GM18517 (cell line): ENCODE measurements around the gene LRRC52.

Experiments
- ATAC-seq: cut with Tn5 transposase; IDR thresholded peaks from one replicate; pipeline ENCODE4 v1.9.1; 2021; ENCODE audit warnings: mild to moderate bottlenecking, moderate library complexity; ENCODE audit not compliant: unreplicated experiment

Gene LRRC52

DNA sequence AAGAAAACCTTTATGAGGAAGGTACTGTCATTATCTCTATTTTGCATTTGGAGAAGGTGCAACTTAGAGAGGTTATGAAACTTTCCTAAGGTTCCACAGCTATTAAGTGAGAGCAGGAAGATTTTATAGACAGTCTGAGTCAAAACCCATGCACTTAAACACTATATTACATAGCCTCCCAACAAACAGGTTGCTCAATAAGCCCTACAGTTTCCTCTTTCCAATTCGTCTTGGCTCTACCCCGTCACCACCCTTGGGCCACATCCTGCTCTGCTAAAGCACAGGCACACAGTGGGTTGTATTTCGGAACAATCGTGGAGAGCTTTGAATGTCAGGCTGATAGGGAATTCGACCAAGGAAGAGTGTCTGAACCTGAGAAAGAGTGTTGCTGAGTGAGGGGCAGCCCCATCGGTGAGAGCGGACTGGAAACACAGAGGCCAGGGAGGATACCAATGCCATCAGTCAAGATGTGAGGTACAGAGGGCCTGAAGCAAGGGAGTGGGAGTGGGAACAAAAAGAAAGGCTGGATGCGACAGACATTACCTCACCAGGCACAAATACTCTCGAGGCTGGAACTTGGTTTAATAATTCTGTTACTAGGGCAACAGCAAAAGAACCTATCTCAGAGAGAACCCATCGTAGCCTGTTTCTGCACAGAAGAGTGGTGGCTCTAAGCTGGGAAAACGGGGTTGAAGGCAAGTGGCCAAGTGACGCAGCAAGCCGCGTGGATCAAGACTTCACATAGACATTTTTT, 6.3 kb upstream of the LRRC52 start:
- no peak for ATAC-seq

DNA sequence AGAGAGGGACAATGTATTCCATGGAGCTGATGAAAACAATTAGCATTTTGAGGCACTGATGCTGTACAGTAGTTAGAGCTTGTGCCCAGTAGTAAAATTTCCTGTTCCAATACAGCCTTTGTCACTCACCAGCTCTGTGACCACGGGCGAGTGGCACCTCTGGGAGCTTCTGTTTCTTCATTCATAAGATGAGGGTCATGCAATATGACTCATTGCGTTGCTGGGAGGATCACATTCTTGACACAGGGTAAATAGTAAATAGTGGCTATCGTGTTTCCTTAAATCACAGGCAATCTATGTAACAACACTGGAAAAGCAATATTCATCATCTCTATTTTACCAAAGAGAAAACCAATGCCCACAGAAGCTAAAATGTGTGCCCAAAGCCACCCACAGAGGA, 4.5 kb upstream of the LRRC52 start:
- no peak for ATAC-seq

DNA sequence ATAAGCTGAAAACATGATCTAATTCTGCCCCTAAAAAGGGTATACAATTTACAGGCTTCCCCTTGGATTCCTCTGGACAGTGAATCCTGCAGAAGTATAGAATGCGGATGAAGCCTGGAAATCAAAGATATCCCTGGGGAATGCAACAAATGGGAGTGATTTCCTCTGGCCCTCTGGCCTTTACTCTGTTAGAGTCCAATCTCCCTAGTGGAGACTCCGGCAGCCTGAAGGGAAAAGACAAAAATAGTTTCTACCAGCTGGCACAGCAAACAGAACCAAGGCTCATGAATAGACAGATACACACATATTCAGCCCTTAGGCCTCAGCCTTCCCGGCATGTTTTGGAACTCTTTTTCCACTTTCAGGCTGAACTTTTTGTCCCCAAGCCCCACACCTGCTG, 3.9 kb upstream of the LRRC52 start:
- no peak for ATAC-seq

- ATAC-seq, result no peak
Measured at GRCh38 chr1:165542015-165542631, 1.7 kb upstream of the LRRC52 start.

GRCh38 chr1:165542647-165543046, 1.2 kb upstream of the LRRC52 start:
- no peak for ATAC-seq

DNA sequence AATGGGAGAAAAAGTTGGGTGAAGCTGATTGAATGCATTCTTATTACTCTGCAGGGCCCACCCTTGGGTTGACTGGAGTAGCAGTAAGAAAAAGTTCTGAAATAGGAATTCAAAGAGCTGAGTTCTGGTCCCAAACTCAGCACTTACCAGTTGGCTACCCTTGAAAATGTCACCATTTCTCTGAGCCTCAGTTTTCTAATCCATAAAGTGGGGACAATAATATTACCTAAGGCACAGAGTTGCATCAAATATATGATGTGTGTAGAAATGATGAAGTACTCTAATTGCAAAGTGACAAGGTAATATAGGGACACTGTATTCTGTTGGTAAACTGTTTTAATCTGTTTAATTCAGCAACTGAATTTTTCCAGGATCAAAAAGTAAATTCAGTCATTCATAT, 1.2 kb downstream of the LRRC52 start:
- ATAC-seq, result no peak

- no peak for ATAC-seq
Measured at GRCh38 chr1:165545974-165546373, 2.2 kb downstream of the LRRC52 start.

DNA sequence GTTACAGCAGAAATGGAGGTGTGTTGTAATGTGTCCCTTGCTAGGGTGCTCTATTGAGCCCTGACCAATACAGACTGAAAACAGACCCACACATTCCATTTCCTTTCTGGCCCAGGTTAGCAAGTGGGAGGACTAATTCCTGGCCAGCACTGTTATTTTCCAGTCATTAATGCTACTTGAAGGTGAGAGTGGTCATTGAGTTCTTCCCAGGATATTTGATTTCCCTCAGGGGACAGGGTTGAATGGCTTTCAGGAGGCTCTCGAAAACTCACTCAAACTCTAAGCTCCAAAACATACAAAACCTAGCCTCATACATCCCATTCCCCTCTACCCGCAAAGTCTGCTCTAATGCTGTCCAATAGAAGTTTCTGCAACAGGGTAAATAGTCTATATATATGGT, 6.2 kb downstream of the LRRC52 start:
- ATAC-seq, result no peak

- ATAC-seq, result no peak
Measured at GRCh38 chr1:165551469-165551868, 7.7 kb downstream of the LRRC52 start.

GRCh38 chr1:165560883-165561656, 17.3 kb downstream of the LRRC52 start:
- no peak for ATAC-seq

DNA sequence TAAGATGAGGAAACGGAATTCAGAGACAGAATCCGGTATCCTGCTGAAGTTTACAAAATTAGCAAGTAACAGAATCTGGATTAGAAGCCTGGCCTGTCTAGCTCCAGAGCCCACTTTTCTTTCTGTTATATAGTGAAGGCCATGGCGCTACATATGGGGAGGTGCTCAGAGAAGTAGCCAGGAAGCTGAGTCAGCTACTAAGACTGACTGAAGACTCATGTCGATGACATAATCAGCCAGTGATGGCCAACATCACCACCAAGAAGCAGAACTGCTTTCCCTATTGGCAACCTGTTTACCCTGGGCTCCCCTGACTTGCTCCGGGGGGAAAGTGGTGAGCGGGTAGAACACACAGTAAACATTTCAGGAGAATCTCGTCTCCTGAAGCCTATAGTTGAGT, 18.8 kb downstream of the LRRC52 start:
- no peak for ATAC-seq

DNA sequence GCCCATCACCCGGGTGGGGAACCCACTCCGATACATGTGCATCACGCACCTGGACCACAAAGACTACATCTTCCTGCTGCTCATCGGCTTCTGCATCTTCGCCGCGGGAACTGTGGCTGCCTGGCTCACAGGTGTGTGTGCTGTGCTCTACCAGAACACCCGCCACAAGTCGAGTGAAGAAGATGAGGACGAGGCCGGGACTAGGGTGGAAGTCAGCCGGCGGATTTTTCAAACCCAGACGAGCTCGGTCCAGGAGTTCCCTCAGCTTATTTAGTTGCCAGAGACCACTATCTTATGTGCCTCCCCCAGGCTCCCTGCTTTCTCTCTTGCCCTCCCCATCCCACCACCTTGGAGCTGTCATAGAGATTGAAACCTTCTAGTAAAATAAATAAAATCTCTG, 19.8 kb downstream of the LRRC52 start:
- ATAC-seq, result no peak

DNA sequence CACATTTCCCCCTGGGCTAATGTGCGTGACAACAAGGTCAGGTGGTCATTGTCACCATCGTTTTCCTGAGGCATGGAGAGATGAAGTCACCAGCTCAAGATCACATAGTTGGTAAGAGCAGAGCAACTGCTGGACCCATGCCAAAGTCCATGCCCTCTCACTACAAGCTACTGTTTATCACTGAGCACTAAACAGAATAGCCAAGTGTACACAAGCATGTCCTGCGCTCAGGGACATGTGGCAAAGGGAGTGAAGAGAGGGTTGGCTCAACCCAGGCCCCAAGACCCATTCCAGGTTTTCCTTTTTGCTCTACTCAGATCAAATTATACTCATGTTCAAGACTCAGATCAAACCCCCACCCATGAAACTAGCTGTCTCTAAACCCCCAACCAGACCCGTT, 20.8 kb downstream of the LRRC52 start:
- no peak for ATAC-seq

DNA sequence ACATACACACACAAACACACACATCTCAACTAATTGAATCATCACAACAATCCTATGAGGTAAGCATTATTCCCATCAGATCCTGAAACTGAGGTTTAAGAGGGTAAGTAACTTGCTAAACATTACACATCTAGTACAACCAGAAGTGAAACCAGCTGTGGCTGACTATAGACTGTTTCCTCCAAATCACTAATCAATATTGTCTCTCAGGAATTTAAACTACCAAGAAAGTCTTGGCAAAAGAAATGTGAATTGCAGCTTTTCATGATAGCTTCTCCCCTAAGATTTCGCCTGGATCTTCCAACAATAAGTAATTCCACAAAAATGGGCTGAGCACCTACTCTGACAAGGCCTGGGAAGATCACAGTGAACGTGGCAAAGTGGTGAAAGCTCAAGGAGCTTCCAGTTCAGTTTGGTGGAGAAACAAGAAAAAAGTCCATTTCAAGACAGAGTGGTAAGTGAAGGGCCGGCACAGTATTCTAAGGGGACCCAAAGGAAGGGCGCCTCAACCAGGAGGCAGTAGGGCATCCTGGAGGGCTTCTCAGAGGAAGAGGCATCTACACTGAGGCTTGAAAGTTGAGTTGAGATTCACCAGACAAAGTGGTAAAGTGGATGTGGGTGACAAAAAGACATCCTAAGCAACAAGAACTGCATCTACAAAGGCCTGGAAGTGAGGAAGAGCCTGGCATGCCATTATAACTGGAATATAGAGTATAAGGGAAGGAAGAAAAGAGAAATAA, 22.1 kb downstream of the LRRC52 start:
- ATAC-seq, result no peak

DNA sequence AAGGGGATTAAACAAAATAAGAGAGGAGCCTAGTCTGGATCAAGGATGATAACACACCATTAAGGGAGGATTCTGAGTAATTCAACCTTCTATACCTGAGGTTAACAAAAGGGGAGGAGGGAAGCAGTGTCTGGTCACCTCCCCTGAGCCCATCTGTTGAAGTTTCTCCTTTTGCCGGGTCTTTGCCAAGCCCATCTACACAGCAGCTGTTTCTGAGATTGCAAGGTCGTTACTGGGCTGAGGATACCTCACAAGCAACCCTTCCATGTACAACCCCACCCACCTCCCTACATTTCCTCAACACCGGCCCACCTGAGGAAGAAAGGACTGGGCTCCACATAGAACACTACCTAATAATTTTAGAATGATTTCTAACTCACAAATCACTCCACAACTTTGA, 26.3 kb downstream of the LRRC52 start:
- ATAC-seq, result no peak

DNA sequence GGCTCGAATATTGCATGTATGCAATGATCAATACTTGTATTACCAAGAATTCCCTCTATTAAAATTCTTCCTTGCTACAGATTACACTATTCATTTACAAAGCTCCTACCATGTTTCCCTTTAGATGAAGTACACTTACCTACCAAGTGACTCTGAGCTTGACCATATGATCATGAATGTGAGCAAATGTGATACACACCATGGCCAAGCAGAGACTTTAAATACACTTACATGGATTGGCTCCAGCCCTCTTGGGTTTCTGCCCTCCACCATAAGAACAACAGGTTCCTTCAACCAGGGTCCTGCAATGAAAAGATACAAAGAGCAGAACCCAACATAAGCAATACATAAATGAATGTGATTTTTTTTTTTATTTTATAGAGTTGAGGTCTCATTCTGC, 30.0 kb downstream of the LRRC52 start:
- no peak for ATAC-seq

- ATAC-seq, result no peak
Measured at GRCh38 chr1:165574295-165574694, 30.5 kb downstream of the LRRC52 start.

- no peak for ATAC-seq
Measured at GRCh38 chr1:165575468-165576099, 31.8 kb downstream of the LRRC52 start.

DNA sequence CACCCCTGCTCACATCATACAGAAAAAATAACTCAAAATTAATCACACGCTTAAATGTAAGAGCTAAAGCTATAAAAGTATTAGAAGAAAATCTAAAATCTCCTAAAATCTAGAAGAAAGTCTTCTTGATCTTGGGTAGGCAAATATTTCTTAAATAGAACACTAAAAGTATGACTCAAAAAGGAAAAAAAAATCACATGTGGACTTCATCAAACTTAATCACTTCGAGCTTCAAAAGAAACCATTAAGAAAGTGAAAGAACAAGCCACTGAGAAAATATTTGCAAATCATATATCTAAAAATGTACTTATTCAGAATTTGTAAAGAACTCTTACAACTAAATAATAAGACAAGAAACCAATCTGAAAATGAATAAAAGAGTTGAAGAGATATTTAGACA, 32.7 kb downstream of the LRRC52 start:
- no peak for ATAC-seq

GRCh38 chr1:165577707-165578106, 33.9 kb downstream of the LRRC52 start:
- ATAC-seq, result no peak
